HT1080 (cell line): ENCODE results near the gene IL18BP. TPM values are rescaled to one million over a fixed set of nuclear protein-coding genes. Genes with fewer than 3 reads are reported as not detected.

Experiments used
- DNase-seq: peaks from one replicate; pipeline ENCODE4 v3.0.0-alpha.2; 2015; ENCODE audit warnings: low read depth
- small RNA-seq: library from RNA; depleted of rRNA; stranded (forward); fragments of <200 nt; gene quantifications from one replicate; pipeline ENCODE3, GENCODE V24; 2014
- total RNA-seq: library from RNA; depleted of rRNA; stranded (reverse); fragments of >200 nt; shearing (Covaris generic); gene quantifications from 2 replicates; pipeline ENCODE4 v1.2.3, GENCODE V29; 2014; rRNA removed

IL18BP gene
- total RNA-seq, 1 experiment from 2014 or later, result 1.8 TPM

DNA sequence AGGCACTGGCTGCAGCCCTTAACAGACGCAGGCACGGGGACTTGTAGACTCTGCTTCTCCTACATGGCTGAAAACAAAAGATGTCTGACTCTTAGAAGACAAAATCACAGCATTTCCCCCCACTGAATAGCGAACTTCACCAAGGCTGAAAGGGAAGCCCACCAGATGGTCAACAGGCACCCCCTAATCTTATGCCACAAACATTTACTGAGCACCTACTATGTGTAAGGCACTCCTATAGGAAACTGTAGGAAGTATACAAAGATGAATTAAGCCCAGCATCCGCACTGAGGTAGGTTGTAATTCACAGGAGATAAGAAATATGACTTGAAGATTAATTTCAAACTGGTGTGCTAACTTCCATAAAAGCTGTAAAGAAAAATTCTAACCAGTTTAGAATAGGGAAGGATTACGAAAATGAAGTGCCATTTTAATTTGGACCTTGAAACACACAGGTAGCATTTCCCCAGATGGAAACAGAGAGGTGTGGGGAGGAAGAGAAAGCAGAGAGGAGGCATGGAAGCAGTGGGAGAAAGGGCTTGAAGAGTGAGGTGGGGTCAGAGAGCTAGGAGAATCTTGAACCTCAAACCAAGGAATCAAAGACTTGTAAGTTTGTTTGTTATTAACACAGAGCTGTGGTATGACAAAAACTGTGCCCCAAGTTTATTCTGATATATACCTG lies 43.5 kb downstream of the IL18BP start:
- no peak for DNase-seq

DNA sequence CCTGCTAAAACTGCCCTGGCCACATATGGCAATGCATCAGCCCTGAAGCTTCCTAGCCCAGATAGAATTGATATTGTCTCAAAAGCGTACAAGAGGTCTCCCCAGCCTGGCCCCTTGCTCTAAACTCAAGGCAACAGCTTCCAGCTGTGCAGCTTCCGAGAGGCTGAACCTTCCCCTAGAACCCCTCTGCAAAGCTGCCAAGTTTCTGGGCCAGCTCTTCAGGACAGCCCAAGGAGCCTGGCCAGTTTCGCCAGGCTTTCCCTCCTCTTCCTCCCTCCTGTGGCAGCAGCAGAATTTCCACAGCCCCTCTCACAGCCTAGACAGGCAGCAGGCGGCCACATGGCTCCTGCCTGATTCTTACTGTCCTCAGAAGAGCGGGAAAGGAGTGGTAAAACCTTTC lies 47.1 kb downstream of the IL18BP start:
- DNase-seq, result no peak

DNA sequence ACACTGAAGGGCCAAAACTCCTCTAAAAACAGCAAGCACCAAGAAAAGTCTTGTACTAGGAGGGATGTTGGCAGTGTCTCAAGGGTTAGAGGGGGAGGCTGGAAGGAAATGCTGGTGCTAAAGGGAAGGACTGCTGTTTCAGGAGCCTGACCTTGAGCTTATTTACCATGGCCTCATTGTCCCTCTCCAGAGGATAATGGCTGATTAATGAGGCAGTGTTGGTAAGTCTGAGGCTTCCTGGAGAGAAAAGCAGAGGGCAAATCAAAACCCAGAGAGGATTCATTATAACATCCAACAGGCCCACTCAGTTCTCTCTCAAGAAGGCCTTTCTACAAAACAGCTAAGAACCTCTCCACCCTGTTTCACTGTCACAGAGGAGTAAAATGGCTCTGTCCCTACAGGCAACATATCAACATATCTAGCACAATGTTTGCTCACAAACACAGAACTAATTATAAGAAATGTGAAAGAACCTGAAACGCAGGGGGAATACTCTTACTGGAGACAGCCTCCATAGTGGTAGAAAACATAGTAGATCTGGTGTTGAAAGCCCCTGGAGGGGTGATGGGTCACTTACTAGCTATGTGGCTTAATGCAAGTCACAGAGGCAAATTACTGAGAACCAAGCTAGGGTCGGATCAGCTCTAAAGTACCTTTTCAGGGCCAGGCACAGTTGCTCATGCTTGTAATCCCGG lies 50.2 kb downstream of the IL18BP start:
- DNase-seq, result no peak

Small RNA genes within 50 kb of the gene (small RNA-seq; reads per million reads assigned to genes)
- gene RNU6-72P, result not detected

Other genes starting within 250 kb of the IL18BP start
- gene DEFB108B, start 165.7 kb upstream of the IL18BP start, total RNA-seq, result not detected in 2 replicates
- gene DEFB131B, start 120.5 kb upstream of the IL18BP start, total RNA-seq, result not detected in 2 replicates
- 4.8 and 4.9 TPM in 2 replicates for gene XNDC1N, start 70.3 kb upstream of the IL18BP start, total RNA-seq
- gene RNF121, start 69.9 kb upstream of the IL18BP start, total RNA-seq, result 22.7 and 32.7 TPM in 2 replicates
- gene NUMA1, start 81.6 kb downstream of the IL18BP start, total RNA-seq, result 96.8 and 104 TPM in 2 replicates
- 10.8 and 11.1 TPM in 2 replicates for gene LRRC51, start 81.9 kb downstream of the IL18BP start, total RNA-seq
- 177 and 212 TPM in 2 replicates for gene LAMTOR1, start 104.4 kb downstream of the IL18BP start, total RNA-seq
- gene TOMT, start 107.0 kb downstream of the IL18BP start, total RNA-seq, result 0.31 TPM in 1 of 2 replicates, not detected in the other
- 70.7 and 81.5 TPM in 2 replicates for gene ANAPC15, start 113.8 kb downstream of the IL18BP start, total RNA-seq
- 0.16 TPM in 1 of 2 replicates, not detected in the other for gene FOLR3, start 136.8 kb downstream of the IL18BP start, total RNA-seq
- 0.17 TPM in 1 of 2 replicates, not detected in the other for gene FOLR1, start 193.2 kb downstream of the IL18BP start, total RNA-seq
- not detected in 2 replicates for gene FOLR2, start 217.9 kb downstream of the IL18BP start, total RNA-seq
- 64.7 and 68.8 TPM in 2 replicates for gene INPPL1, start 225.9 kb downstream of the IL18BP start, total RNA-seq
- gene PHOX2A, start 245.3 kb downstream of the IL18BP start, total RNA-seq, result not detected in 2 replicates